Panc1 (cell line): ENCODE data around the gene EIF4G3.

ENCODE experiments used
- CTCF ChIP-seq: fragments of 450-650 bp; IDR thresholded peaks from 2 replicates; pipeline ENCODE4 v1.5.1; 2017; ENCODE audit warnings: mild to moderate bottlenecking
- POLR2AphosphoS5 ChIP-seq: IDR thresholded peaks from 2 replicates; pipeline ENCODE4 v1.6.1; 2012; ENCODE audit warnings: mild to moderate bottlenecking, low read depth, low read length, moderate library complexity
- REST ChIP-seq, 2 experiments: IDR thresholded peaks; 2 replicates each; pipeline ENCODE4 v1.6.1; 2011 to 2012; ENCODE audit warnings: low read depth in 2 of 2, control low read depth in 1 of 2, low read length in 1 of 2, mild to moderate bottlenecking in 1 of 2, moderate library complexity in 1 of 2; ENCODE audit not compliant: insufficient read depth in 1 of 2

- TF ChIP-seq CTCF (no peak), REST (IDR thresholded peaks at IDR 0.05; ENCODE audit: insufficient read depth in 1 of 2, low read depth in 2 of 2, low read length in 1 of 2) (no peak), POLR2AphosphoS5 (no peak)
These were observed 148.9 kb downstream of the EIF4G3 start for GRCh38 chr1:21027805-21028204.
